HepG2 (cell line): ENCODE results near the gene ZBTB17. TPM values are rescaled to one million over a fixed set of nuclear protein-coding genes. Genes with fewer than 3 reads are reported as not detected.

ENCODE experiments used
- CHD2 ChIP-seq: IDR thresholded peaks from 2 replicates; pipeline ENCODE4 v1.6.1; 2011; ENCODE audit warnings: low read depth, low read length, improper control_type of control experiment
- ELF4 ChIP-seq: sonication (generic); formaldehyde crosslinking; IDR thresholded peaks from 2 replicates; pipeline ENCODE4 v1.5.0; 2020; ENCODE audit warnings: missing genetic modification reagents, mild to moderate bottlenecking, moderate library complexity, borderline replicate concordance
- FIP1L1 ChIP-seq: fragments of 200-400 bp; formaldehyde crosslinking; IDR thresholded peaks from 2 replicates; pipeline ENCODE4 v1.6.1; 2018; ENCODE audit warnings: low read depth, mild to moderate bottlenecking, low read length, moderate library complexity, borderline replicate concordance; ENCODE audit not compliant: insufficient read depth
- FOXP4 ChIP-seq: sonication (generic); formaldehyde crosslinking; IDR thresholded peaks from 2 replicates; pipeline ENCODE4 v1.4.0; 2020; ENCODE audit warnings: missing genetic modification reagents
- JUND ChIP-seq: sonication (generic); formaldehyde crosslinking; IDR thresholded peaks from 2 replicates; pipeline ENCODE4 v1.8.0; 2022; ENCODE audit warnings: mild to moderate bottlenecking, missing genetic modification reagents
- MAFG ChIP-seq: sonication (generic); formaldehyde crosslinking; IDR thresholded peaks from 2 replicates; pipeline ENCODE4 v1.5.1; 2020; ENCODE audit warnings: mild to moderate bottlenecking, missing genetic modification reagents
- MBD4 ChIP-seq: IDR thresholded peaks from 2 replicates; pipeline ENCODE4 v1.6.1; 2012; ENCODE audit warnings: low read length, inconsistent platforms, borderline replicate concordance
- MBNL3 ChIP-seq: fragments of 250-450 bp; sonication (Bioruptor Pico); conservative IDR thresholded peaks from 2 replicates; pipeline ENCODE4 v1.8.0; 2022; ENCODE audit warnings: mild to moderate bottlenecking, inconsistent platforms
- PRMT3 ChIP-seq: sonication (generic); formaldehyde crosslinking; IDR thresholded peaks from 2 replicates; pipeline ENCODE4 v1.8.1; 2022; ENCODE audit warnings: low read depth, mild to moderate bottlenecking, moderate library complexity, missing genetic modification reagents, borderline replicate concordance
- SKI ChIP-seq: fragments of 450-650 bp; IDR thresholded peaks from one replicate; pipeline ENCODE4 v1.6.1; 2018; ENCODE audit warnings: mild to moderate bottlenecking; ENCODE audit not compliant: partially characterized antibody
- SMYD3 ChIP-seq: sonication (generic); formaldehyde crosslinking; IDR thresholded peaks from 2 replicates; pipeline ENCODE4 v1.8.1; 2023; ENCODE audit warnings: mild to moderate bottlenecking, missing genetic modification reagents
- ZMAT3 ChIP-seq: sonication (generic); formaldehyde crosslinking; conservative IDR thresholded peaks from 2 replicates; pipeline ENCODE4 v1.7.0; 2021; ENCODE audit warnings: missing genetic modification reagents
- ZNF432 ChIP-seq: sonication (generic); formaldehyde crosslinking; IDR thresholded peaks from 2 replicates; pipeline ENCODE4 v1.5.0; 2020; ENCODE audit warnings: missing genetic modification reagents, mild to moderate bottlenecking, borderline replicate concordance
- ZNF607 ChIP-seq: sonication (generic); formaldehyde crosslinking; IDR thresholded peaks from 2 replicates; pipeline ENCODE4 v1.5.1; 2020; ENCODE audit warnings: missing genetic modification reagents, mild to moderate bottlenecking, borderline replicate concordance
- ZNF616 ChIP-seq: sonication (generic); formaldehyde crosslinking; IDR thresholded peaks from 2 replicates; pipeline ENCODE4 v1.5.0; 2020; ENCODE audit warnings: low read depth, mild to moderate bottlenecking, missing genetic modification reagents
- ZNF749 ChIP-seq: sonication (generic); formaldehyde crosslinking; IDR thresholded peaks from 2 replicates; pipeline ENCODE4 v1.8.0; 2022; ENCODE audit warnings: mild to moderate bottlenecking, missing genetic modification reagents, moderate library complexity, borderline replicate concordance
- polyA plus RNA-seq, 8 experiments: library from polyadenylated mRNA; depleted of rRNA in 3 of 8; stranded (reverse) in 7 of 8; unstranded in 1 of 8; fragments of >200 nt; fragmentation: Illumina TruSeq in 4 of 8; extraction: Trizol in 4 of 8; gene quantifications; 2 replicates each; pipeline versions ENCODE4 v1.2.1 to v1.2.3, GENCODE V29; 2011 to 2016; ENCODE audit warnings: low read depth in 4 of 8, missing spikeins in 1 of 8, mixed read lengths in 1 of 8; ENCODE audit not compliant: insufficient read depth in 1 of 8
- total RNA-seq, 5 experiments: library from RNA; depleted of rRNA; stranded (reverse); fragments of >200 nt; fragmentation: Illumina TruSeq; extraction: Trizol; gene quantifications; 2 replicates each; pipeline ENCODE4 v1.2.3, GENCODE V29; 2016; ENCODE audit warnings: low read depth in 1 of 5
- TF ChIP-seq, protein P1 (sequence below), 2 experiments: sonication (generic) in 1 of 2; formaldehyde crosslinking in 1 of 2; IDR thresholded peaks; 2 replicates each; pipeline versions ENCODE4 v1.6.1 to v1.9.0; 2014 to 2022; ENCODE audit warnings: antibody characterized with exemption in 1 of 2, borderline replicate concordance in 1 of 2, inconsistent platforms in 1 of 2, low read depth in 1 of 2, missing genetic modification reagents in 1 of 2
- TF ChIP-seq, protein P2 (sequence below): sonication (generic); formaldehyde crosslinking; IDR thresholded peaks from 2 replicates; pipeline ENCODE4 v1.4.0; 2020; ENCODE audit warnings: mild to moderate bottlenecking, missing genetic modification reagents

ZBTB17 gene
- total and polyA plus RNA-seq, 2 of the 13 experiments (the other 11 are each of a cell fraction or from before 2014, with no cell fraction given) = 16.7 to 17.0 TPM

- TF ChIP-seq, protein P1, sequence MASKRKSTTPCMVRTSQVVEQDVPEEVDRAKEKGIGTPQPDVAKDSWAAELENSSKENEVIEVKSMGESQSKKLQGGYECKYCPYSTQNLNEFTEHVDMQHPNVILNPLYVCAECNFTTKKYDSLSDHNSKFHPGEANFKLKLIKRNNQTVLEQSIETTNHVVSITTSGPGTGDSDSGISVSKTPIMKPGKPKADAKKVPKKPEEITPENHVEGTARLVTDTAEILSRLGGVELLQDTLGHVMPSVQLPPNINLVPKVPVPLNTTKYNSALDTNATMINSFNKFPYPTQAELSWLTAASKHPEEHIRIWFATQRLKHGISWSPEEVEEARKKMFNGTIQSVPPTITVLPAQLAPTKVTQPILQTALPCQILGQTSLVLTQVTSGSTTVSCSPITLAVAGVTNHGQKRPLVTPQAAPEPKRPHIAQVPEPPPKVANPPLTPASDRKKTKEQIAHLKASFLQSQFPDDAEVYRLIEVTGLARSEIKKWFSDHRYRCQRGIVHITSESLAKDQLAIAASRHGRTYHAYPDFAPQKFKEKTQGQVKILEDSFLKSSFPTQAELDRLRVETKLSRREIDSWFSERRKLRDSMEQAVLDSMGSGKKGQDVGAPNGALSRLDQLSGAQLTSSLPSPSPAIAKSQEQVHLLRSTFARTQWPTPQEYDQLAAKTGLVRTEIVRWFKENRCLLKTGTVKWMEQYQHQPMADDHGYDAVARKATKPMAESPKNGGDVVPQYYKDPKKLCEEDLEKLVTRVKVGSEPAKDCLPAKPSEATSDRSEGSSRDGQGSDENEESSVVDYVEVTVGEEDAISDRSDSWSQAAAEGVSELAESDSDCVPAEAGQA (IDR thresholded peaks at IDR 0.05; ENCODE audit: low read depth) = no peak
- TF ChIP-seq, protein P1 (CRISPR knock-in tag; IDR thresholded peaks at IDR 0.05; ENCODE audit: borderline replicate concordance) = no peak
- no peak for TF ChIP-seq MAFG
- no peak for TF ChIP-seq ZNF616
- TF ChIP-seq JUND (CRISPR knock-in tag) = 0 out of 2 replicates have a peak, but pooled peaks have one; percentile 57
- no peak for TF ChIP-seq FOXP4 (CRISPR knock-in tag)
- TF ChIP-seq FIP1L1 = no peak
- no peak for TF ChIP-seq MBNL3
- 0 out of 2 replicates have a peak, but pooled peaks have one; percentile 35 for TF ChIP-seq ELF4 (CRISPR knock-in tag)
- TF ChIP-seq ZNF432 (CRISPR knock-in tag) = no peak
- no peak for TF ChIP-seq ZMAT3 (CRISPR knock-in tag)
- no peak for TF ChIP-seq MBD4
- TF ChIP-seq ZNF607 = no peak
- no peak for TF ChIP-seq SMYD3 (CRISPR knock-in tag)
- TF ChIP-seq, protein P2, sequence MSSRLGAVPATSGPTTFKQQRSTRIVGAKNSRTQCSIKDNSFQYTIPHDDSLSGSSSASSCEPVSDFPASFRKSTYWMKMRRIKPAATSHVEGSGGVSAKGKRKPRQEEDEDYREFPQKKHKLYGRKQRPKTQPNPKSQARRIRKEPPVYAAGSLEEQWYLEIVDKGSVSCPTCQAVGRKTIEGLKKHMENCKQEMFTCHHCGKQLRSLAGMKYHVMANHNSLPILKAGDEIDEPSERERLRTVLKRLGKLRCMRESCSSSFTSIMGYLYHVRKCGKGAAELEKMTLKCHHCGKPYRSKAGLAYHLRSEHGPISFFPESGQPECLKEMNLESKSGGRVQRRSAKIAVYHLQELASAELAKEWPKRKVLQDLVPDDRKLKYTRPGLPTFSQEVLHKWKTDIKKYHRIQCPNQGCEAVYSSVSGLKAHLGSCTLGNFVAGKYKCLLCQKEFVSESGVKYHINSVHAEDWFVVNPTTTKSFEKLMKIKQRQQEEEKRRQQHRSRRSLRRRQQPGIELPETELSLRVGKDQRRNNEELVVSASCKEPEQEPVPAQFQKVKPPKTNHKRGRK (CRISPR knock-in tag) = no peak
- TF ChIP-seq ZNF749 (CRISPR knock-in tag) = no peak
- no peak for TF ChIP-seq PRMT3
- no peak for TF ChIP-seq CHD2
- TF ChIP-seq SKI = no peak
These were observed 37.5 kb upstream of the ZBTB17 start (continued) for GRCh38 chr1:16013220-16013907.
